OCI-M2 (cell line): ENCODE data around the gene MUC4.

Experiments used
- DNase-seq: peaks from one replicate; lab custom pipeline; 2025; ENCODE audit not compliant: unreplicated experiment; lab: John Stamatoyannopoulos, UW

The MUC4 gene

DNA sequence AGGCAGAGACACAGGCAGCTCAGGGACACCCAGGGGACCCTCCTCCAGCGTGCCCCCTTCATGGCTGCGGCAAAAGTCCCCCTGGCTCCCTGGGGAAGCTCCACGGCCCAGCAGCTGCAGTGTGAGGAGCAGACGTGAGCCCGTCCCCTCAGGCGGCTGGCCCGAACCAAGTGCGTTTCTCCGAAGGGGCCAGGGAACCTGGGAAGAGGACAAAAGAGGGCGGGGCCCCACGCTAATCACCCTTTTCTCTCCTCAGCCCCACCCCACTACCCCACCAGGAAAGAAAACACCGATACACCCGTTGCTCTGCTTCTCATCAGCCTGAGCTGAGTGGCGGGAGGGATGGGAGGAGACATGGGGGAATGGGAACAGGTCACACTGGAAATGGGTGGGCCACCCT is at the start of gene MUC4:
Gene MUC4 (minus strand): TSS at position 174 of the 400 bp plus-strand sequence. CDS start 112 bp downstream, at position 62.
- no peak for DNase-seq

DNA sequence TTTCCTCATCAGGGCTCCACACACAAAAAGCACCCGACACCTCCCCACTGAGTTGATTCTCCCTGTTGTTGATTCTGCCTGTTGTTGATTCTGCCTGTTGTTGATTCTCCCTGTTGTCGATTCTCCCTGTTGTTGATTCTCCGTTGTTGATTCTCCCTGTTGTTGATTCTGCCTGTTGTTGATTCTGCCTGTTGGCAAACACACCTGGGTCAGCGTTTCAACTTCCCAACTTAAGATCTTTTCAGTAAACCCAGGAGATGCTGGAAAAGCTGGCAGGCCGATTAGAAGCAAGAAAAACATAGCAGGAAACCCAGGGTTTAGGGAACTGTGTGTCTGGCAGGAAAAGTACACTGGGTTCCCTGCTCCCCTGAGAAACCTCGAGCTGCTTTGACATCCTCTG is 48.7 kb upstream of the MUC4 start:
- DNase-seq, result no peak

GRCh38 chr3:195859846-195860411 is 48.2 kb upstream of the MUC4 start:
- DNase-seq, result no peak

- DNase-seq, result peak; percentile 16
Measured at GRCh38 chr3:195859061-195859845, 47.5 kb upstream of the MUC4 start.

DNA sequence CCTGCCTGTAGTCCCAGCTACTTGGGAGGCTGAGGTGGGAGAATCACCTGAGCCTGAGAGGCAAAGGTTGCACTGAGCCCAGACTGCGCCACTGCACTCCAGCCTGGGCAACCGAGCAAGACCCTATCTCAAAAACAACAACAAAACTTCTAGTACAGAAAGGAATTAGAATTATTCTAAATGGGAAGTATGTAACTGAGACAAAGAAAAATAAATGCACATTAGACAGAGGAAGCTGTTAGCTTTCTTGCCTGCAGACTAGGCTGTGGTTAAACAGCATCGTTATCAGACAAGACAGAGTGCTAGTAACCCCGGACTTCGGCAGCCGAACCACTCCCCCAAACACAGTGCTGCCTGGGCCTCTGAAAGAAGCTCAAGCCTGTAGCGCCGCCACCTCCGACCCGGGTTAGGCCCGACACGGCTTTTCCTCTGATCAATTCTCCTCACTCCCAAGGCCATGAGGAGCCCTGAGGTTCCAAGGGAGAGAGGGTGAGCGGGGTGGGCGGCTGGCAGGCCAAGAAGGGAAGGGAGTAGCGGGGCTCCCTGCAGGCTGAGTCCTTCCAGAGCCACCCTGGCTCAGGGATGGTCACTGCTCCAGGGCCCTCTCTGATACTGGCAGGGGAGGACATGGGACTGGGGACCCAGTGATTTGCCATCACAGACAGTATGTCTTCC is 44.8 kb upstream of the MUC4 start:
- DNase-seq, result peak; percentile 41

- no peak for DNase-seq
Measured at GRCh38 chr3:195855471-195856409, 44.0 kb upstream of the MUC4 start.

DNA sequence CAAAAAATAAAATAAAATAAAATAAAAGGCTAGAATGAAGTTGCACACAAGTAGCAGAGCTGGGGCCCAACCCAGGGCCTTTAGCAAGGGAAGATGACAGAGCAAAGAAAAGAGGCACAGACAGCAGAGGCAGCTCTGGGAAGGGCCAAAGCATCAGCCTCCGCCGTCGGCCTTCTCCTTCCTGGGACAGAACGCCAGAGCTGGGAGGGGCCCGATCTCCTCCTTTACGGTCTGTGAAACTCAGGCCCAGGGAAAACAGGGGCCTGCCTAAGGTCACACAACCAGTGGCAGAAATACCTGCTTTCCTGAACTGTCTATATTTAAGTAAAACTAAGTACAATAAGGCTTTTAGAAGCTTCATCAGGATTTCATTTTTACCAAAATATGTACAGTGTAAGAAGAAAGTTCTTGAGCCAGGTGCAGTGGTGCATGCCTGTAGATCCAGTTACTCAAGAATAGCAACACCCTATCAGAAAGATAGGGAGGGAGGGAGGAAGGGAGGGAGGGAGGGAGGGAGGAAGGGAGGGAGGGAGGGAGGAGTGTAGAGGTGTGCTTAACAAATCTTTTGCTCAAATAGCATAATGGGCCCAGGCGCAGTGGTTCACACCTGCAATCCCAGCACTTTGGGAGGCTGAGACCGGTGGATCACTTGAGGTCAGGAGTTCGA is 43.0 kb upstream of the MUC4 start:
- no peak for DNase-seq

DNA sequence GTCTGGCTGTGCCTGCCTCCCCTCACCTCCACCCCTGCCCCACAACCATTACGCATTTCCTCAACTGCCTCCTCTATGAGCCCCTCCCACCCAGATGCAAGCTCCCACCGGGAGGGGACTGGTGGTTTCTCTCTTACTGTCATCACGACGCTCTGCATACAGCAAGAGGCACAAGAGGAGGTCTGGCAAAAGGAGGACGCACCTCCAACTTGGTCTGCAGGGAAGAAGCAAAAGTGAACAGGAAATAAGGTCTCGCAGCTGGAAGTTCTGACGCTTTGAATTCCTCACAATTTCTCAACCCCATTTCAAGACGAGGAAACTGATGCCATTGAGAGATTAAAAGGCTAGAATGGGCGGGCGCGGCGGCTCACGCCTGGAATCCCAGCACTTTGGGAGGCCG is 42.3 kb upstream of the MUC4 start:
- DNase-seq, result no peak

DNA sequence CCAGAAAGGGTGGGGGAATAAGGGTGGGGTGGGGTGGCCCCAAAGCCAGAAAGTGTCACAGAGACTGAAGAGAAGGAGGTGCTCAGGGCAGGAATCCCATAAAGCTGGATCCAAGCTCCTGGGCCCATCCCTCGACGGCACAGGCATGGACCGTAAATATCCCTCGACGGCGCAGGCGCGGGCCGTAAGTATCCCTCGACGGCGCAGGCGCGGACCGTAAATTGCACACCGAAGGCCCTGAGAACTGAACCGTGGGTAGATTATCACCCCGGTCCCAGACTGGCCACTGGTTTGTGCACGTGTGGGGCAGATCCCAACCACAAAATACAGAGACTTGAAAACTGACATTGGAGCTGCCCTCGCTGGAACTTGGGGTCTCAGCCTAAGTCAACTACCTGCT is 41.3 kb upstream of the MUC4 start:
- no peak for DNase-seq

DNA sequence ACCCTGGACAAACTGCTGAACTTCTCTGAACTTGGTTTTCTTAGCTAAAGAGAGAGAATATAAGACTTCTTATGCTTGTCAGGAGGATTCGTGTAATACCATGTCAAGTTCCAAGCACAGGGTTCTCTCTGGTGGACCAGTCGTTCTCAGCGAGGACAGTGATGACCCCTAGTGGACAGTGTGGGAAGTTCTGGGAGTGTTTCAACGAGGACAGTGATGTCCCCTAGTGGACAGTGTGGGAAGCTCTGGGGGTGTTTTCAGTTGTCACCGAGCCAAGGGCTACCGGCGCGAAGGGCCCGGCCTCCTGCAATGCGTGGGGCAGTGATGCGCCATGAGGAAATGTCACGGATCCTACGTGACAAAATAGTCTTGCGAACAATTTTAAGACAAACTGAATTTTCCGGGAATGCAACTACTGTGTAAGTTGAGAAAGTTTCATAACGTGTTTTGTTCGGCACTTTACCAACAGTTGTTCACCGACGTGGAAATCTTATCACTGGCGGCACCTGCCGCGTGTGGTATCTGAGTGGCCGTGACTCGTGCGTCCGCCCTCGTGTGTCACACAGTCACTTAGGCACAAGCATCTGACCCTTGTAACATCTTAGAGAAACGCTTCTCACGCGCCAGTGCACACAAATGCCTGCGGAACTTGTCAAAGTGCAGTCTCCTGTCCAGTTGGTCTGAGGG is 39.3 kb upstream of the MUC4 start:
- DNase-seq, result peak; percentile 58

GRCh38 chr3:195849322-195850074 is 37.8 kb upstream of the MUC4 start:
- no peak for DNase-seq

DNA sequence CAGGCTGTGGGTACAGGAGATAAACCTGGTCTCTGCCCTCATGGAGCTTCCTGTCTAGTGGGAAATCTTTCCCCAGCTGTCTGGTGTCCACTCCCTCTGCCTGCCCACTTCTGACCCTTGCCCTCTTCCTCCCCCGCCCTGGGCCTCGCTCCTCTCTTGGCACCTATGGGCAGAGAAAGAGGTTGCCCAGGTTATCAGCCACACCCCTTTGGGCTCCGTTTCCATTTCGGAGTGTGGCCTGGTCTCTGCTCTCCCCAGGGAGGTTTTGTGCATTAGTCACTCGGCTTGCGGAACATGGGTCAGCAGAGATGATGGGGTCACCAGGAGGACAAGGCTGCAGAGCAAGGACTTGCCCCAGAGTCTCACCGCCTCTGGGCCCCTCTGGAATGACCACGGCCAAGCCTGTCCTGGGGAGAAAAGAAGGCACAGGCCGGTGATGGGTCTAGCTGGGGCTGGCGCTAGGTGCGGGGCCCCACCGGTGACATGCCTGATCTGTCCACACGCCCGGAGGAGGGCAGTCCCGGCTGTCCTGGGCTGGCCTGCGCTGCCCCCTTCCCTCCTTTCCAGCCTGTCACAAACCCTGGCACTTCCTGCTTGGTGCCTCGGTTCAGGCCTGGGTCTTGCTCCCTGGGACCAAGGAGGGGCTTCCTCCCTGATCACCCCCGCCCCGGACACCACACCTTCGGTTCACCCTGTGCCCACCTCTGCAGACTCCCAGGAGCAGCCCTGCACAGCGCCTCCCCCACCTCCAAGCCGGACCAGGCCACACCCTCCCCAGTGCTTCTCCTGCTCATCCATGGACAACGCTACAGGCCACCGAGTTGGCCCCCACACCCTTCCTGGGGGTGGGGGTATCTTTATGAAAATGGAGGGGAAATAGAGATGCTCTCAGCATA is 35.6 kb upstream of the MUC4 start:
- no peak for DNase-seq

GRCh38 chr3:195845483-195845882 is 33.8 kb upstream of the MUC4 start:
- DNase-seq, result no peak

GRCh38 chr3:195844671-195845218 is 33.0 kb upstream of the MUC4 start:
- no peak for DNase-seq

DNA sequence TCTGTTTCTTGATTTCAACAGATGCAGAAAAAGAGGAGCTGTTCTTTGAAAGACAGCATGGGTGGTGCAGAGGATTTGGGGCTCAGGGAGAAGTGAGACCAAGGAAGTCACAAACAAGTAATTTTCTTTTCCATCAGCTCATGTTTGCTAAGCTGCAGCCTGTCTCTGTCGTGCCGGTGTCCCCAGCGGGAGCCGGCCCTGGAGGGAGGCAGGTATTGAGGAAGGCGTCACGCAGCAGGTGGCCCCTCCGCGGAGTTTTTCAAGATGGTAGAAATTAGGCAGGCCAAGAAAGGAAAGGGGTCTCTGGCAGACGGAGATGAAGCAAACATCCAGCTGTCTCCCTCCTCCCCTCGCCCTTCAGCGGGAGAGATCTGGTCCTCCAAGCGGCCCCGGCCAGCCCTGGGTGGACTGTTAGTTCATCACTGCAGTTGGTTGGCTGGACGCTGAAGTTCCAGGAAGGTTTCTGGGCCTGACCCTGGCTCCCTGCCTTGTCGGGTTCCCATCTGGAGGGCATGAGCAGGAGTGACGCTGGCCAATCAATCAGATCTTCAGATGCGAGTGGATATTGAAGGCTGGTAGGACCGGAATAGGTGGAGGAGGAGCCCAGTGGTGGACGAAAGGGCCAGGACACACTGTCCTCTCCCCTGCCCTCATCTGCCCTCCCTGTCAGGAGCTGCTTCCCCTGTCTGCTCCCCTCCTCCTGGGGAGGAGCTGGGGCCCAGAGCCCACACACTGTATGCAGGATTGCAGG is 27.7 kb upstream of the MUC4 start:
- no peak for DNase-seq

DNA sequence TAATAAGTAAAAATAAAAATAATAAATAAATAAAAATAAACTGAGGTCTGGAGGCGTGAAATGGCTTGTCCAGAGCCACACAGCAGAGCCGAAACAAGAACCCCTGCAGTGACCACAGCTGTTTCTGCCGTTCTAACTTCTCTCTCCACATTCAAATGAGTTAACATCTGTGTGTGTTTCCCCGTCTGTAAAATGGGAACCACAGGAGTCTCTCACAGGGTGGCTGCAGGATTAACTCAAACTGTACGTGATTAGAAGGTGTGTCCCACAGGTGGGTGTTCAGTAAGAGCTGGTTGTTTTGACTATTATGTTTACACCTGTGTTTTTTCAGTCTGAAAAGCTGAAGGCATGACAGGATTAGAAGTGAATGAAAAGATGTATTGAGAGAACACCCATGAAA is 27.0 kb upstream of the MUC4 start:
- no peak for DNase-seq

DNA sequence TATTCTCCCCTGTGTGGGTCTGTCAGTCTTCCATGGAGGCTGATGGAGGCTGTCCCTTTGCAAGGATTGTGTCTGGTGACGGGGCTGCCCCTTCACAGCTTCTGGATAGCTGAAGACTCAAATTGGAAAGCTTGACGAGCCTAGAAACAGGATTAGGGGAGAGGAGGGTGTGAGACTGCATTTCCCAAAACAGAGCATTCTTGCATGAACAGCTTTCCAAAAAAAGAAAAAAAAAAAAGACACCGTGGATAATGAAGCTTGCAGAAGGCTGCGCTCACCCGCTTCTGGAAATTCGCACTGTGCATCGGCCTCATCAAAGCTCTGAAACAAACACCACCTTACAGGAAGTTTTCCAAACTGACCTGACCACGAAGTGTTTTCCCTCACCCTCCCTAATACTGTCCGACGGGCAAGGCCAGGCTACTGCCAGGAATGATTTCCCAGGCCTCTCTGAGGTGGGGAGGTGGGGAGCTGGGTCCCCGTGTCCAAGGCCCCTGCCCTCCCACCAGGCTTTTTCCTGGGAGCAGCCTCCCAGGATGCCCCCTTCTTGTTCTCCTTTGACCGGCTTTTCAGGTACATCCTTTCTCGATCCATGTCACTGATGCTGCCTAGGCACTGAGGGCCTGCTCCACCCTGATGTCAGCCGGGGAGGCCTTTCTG is 24.9 kb upstream of the MUC4 start:
- no peak for DNase-seq
